Activated naive CD8-positive, alpha-beta T cell treated with anti-CD3 and anti-CD28 coated beads, Interleukin-2, amount 50 U/mL, for 24 hours (primary cell): ENCODE results near the gene YBX2.
A peak's percentile ranks its signal among the peaks of the same experiment; 100 is the strongest.

ENCODE experiments used
- ATAC-seq: fragments of 150-1000 bp; cut with Tn5 transposase; one replicate; pipeline ENCODE4 v1.10.0; 2021
- DNase-seq: peaks from one replicate; pipeline ENCODE4 v3.0.0; 2021
- H3K27ac Mint-ChIP-seq: one replicate; pipeline ENCODE4 v1.8.0; 2021; ENCODE audit warnings: mild to moderate bottlenecking, mixed read lengths
- H3K27me3 Mint-ChIP-seq: one replicate; pipeline ENCODE4 v1.8.0; 2021; ENCODE audit warnings: mixed read lengths
- H3K36me3 Mint-ChIP-seq: one replicate; pipeline ENCODE4 v1.8.0; 2021; ENCODE audit warnings: low read depth, mixed read lengths
- H3K4me1 Mint-ChIP-seq: one replicate; pipeline ENCODE4 v1.8.0; 2021; ENCODE audit warnings: mixed read lengths
- H3K4me3 Mint-ChIP-seq: one replicate; pipeline ENCODE4 v1.8.0; 2021; ENCODE audit warnings: mild to moderate bottlenecking, moderate library complexity, mixed read lengths
- H3K9me3 Mint-ChIP-seq: one replicate; pipeline ENCODE4 v1.8.0; 2021; ENCODE audit warnings: mixed read lengths

Gene YBX2

DNA sequence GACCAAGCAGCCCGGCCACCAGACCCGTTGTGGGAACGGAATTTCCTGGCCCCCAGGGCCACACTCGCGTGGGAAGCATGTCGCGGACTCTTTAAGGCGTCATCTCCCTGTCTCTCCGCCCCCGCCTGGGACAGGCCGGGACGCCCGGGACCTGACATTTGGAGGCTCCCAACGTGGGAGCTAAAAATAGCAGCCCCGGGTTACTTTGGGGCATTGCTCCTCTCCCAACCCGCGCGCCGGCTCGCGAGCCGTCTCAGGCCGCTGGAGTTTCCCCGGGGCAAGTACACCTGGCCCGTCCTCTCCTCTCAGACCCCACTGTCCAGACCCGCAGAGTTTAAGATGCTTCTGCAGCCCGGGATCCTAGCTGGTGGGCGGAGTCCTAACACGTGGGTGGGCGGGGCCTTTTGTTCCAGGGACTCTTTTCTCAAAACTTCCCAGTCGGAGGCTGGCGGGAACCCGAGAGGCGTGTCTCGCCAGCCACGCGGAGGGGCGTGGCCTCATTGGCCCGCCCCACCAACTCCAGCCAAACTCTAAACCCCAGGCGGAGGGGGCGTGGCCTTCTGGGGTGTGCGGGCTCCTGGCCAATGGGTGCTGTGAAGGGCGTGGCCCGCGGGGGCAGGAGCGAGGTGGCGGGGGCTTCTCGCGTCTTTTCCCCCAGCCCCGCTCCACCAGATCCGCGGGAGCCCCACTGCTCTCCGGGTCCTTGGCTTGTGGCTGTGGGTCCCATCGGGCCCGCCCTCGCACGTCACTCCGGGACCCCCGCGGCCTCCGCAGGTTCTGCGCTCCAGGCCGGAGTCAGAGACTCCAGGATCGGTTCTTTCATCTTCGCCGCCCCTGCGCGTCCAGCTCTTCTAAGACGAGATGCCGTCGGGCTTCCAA, 13.1 kb downstream of the YBX2 start, which contains the start of gene SLC2A4:
TSS of gene SLC2A4 (plus strand) at position 645 of the 879 bp plus-strand sequence. CDS start at position 862, 217 bp downstream.
- DNase-seq (peak; percentile 94), ATAC-seq (peak; percentile 64)
- peaks cover 17% of the 10 kb centered on the region for H3K27me3 Mint-ChIP-seq
- peak within 1 kb of the TSS; percentile 67 for H3K27ac Mint-ChIP-seq
- peaks cover 18% of the 10 kb centered on the region for H3K4me1 Mint-ChIP-seq
- H3K36me3 Mint-ChIP-seq = no peaks in the 10 kb centered on the region
- no peaks in the 10 kb centered on the region for H3K9me3 Mint-ChIP-seq
- peak within 1 kb of the TSS; percentile 73 for H3K4me3 Mint-ChIP-seq

DNA sequence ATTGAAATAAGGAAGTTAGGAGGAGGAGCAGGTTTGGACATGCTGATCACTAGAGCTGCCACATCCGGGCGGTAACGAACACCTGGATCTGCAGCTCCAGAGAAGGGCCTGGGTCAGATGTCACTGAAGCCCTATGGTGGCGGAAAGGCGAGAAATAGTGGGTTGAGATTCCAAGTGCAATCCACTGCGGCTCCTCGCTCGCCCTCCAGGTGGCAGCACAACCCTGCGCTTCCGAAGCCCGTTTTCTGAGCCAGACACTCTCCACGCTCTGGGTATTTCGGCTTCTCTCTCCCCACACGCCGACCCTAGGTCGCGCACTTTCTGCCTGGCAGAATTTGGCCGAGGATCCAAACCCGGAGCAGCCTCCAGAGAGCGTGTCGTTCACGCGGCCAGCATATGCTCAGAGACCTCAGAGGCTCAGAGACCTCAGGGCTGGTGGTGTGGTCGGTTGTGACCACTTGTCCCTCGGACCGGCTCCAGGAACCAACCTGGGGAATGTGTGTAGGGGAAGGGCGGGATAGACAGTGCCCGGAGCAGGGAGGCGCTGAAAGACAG, 13.8 kb downstream of the YBX2 start:
- Mint-ChIP-seq H3K4me3 (peak overlapping the region; percentile 73), H3K27me3 (peaks cover 17% of the 10 kb centered on the region), H3K9me3 (no peaks in the 10 kb centered on the region), H3K4me1 (peaks cover 18% of the 10 kb centered on the region), H3K27ac (peak overlapping the region; percentile 57), H3K36me3 (no peaks in the 10 kb centered on the region)
- ATAC-seq (peak; percentile 86), DNase-seq (peak; percentile 90)

DNA sequence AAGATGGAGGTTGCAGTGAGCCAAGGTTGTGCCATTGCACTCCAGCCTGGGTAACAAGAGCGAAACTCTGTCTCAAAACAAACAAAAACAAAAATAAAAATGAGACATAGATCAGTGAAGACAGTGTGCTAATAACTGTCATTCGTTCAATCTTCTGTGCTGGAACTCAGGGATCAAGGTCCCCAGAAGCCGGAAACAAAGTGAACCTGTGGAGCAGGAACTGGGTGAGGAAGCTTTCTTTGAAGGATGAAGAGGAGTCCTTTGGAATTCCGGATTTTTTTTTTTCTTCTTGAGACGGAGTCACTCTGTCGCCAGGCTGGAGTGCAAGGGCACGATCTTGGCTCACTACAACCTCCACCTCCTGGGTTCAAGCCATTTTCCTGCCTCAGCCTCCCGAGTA, 15.0 kb downstream of the YBX2 start:
- Mint-ChIP-seq H3K9me3 (no peaks in the 10 kb centered on the region), H3K36me3 (no peaks in the 10 kb centered on the region), H3K4me3 (no peak overlapping the region), H3K27me3 (peaks cover 17% of the 10 kb centered on the region), H3K27ac (no peak overlapping the region), H3K4me1 (peaks cover 18% of the 10 kb centered on the region)
- no peak for DNase-seq
- no peak for ATAC-seq

DNA sequence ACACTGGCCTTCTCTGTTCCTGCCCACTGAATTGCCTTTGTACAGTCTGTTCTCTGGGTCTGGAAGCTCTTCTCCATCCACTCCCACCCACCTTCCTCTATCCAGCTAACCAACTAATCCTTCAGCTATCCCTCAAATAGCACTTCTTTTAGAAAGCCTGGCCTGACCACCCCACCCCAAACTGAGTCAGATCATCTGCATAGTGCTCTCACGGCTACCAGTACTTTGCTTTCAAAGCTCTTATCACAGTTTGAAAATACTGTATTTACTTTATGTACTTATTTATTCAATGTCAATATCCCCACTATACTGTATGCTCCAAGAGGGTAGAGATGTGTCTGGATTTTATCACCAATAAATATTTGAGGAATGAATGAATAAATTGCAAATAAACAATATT, 27.7 kb downstream of the YBX2 start:
- Mint-ChIP-seq H3K9me3 (no peaks in the 10 kb centered on the region), H3K27ac (no peak overlapping the region), H3K36me3 (no peaks in the 10 kb centered on the region), H3K4me1 (peaks cover 25% of the 10 kb centered on the region), H3K4me3 (no peak overlapping the region), H3K27me3 (peaks cover 21% of the 10 kb centered on the region)
- no peak for DNase-seq
- no peak for ATAC-seq

DNA sequence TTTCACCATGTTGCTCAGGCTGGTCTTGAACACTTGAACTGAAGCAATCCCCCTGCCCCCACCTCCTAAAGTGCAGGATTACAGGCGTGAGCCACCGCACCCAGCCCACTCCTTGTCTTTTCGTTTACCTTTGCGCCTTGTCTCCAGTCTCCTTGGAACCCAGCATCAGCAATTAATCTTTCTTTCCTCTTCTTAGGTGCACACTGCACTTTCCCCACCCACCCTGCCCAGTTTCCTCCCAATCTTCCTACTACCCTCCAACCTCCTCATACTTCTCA, 30.7 kb downstream of the YBX2 start:
- Mint-ChIP-seq H3K27me3 (peaks cover 21% of the 10 kb centered on the region), H3K4me3 (peak overlapping the region; percentile 19), H3K27ac (no peak overlapping the region), H3K9me3 (no peaks in the 10 kb centered on the region), H3K4me1 (peaks cover 36% of the 10 kb centered on the region), H3K36me3 (peaks cover 5% of the 10 kb centered on the region)
- DNase-seq (no peak), ATAC-seq (no peak)

DNA sequence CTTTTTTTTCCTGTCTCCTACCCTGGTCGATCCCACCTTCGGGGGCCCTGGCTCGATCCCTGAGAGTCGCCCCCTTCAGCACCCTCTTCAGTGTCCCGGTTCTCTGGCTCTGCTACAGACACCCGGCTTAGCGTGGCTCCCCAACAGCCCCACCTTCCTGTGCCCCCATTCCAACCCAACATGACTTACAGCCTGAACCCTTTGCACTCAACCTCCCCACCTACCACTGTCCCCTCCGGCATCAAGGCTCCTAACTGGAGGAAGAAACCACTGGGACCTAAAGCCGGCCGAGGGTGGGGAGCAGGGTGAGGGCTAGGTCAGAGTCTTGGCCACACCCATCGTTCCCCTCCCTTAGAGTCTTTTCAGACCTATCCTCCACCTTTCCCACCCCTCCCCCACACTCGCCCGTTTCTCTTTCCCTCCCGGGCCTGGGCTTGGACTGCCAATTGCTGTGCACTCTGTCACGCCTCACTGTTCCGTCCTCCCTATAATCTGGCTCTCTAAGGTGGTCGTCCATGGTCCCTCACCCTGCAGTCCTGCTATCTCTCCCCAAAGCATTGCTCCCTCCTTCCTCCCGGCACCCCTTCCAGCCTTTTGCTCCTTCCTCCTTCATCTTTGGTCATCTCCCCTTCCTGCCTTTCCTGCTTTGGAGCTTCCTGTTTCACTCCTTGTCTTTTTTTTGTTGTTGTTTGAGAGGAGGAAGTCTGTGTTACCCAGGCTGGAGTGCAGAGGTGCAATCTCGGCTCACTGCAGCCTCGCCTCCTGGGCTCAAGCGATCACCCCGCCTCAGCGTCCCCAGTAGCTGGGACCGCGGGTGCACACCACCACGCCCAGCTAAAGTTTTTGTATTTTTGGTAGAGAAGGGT, 31.3 kb downstream of the YBX2 start:
- Mint-ChIP-seq H3K27me3 (peaks cover 21% of the 10 kb centered on the region), H3K4me3 (peak overlapping the region; percentile 57), H3K27ac (peak overlapping the region; percentile 52), H3K36me3 (peaks cover 8% of the 10 kb centered on the region), H3K9me3 (no peaks in the 10 kb centered on the region), H3K4me1 (peaks cover 36% of the 10 kb centered on the region)
- DNase-seq (no peak), ATAC-seq (peak; percentile 15)

DNA sequence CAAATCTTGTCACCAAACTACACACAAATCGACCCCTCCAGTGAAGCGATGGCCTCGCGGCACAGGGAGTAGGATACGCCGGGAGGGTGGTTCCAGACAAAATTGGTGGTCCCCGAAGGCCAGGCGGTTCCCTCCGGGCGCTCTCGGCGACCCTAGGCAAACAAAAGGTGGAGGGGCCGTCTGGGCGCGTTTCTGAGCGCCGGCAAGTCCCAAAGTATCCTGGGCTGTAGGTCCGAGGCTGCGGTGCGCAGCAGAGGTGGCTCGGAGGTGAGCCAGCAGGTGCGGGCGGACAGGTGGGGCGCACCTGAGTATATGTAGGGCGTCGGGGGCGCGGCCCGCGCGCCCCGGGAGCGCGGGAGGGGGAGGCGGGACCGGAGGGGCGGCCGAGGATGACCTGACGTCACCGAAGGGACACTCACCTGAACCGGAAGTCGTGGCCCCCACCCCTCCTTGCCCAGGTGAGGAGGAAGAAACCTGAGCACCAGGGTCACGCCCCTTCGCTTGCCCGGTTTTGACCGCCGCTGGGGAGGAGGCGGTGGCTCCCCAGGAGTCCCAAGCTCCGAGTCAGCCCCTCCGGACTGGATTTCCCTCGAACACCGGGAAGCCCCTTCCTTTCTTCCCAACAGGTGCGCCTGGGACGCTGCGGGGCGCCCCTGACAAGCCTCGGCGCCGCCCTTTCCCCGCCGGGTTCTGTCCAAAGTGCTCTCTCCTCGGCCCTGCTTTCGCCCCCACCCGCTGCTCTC, 32.1 kb downstream of the YBX2 start, which contains the start of gene CLDN7:
TSS of gene CLDN7 (minus strand) at position 287 of the 743 bp plus-strand sequence. CDS start 435 bp downstream, outside the sequence.
- peak within 1 kb of the TSS; percentile 54 for H3K27ac Mint-ChIP-seq
- ATAC-seq (no peak), DNase-seq (no peak)
- H3K4me3 Mint-ChIP-seq = peak within 1 kb of the TSS; percentile 69
- peaks cover 8% of the 10 kb centered on the region for H3K36me3 Mint-ChIP-seq
- H3K9me3 Mint-ChIP-seq = no peaks in the 10 kb centered on the region
- H3K4me1 Mint-ChIP-seq = peaks cover 36% of the 10 kb centered on the region
- peaks cover 21% of the 10 kb centered on the region for H3K27me3 Mint-ChIP-seq

DNA sequence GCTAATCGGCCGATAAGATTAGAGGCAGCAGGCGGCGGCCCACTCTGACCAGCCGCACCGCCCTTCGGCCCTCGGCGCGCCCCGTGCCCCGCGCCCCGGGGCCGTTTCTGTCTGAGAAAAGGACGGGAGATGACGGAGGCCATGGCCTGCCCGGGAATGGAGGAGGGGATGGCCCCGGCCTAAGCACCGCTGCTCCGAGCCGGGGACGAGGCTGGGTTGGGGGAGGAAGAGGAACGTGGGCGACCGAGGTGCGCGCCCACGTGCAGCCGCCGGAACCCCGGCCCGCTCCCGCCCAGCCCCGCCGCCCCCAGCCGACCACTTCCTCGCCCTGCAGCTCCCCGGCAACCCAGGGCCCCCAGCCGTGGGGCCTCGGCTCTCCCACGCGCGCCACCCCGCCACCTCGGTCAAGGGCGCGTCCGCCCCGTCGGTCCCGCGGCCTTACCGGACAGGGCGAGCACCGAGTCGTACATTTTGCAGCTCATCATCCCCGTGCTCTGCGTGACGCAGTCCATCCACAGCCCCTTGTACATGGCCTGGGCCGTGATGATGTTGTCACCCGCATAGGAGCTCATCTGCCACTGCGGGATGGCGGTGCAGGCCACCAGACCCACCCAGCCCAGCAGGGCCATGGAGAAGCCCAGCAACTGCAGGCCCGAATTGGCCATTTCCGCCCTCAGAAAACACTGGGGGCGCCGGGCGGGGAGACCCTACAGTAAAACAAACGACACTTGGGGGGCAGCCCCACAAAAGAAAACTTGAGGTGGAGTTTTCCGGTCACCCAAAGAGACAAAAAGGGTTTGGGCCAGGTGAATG, 32.9 kb downstream of the YBX2 start:
- ATAC-seq (peak; percentile 37), DNase-seq (no peak)
- no peaks in the 10 kb centered on the region for H3K9me3 Mint-ChIP-seq
- H3K4me3 Mint-ChIP-seq = peak overlapping the region; percentile 69
- peaks cover 21% of the 10 kb centered on the region for H3K27me3 Mint-ChIP-seq
- peak overlapping the region; percentile 54 for H3K27ac Mint-ChIP-seq
- peaks cover 11% of the 10 kb centered on the region for H3K36me3 Mint-ChIP-seq
- peaks cover 34% of the 10 kb centered on the region for H3K4me1 Mint-ChIP-seq

DNA sequence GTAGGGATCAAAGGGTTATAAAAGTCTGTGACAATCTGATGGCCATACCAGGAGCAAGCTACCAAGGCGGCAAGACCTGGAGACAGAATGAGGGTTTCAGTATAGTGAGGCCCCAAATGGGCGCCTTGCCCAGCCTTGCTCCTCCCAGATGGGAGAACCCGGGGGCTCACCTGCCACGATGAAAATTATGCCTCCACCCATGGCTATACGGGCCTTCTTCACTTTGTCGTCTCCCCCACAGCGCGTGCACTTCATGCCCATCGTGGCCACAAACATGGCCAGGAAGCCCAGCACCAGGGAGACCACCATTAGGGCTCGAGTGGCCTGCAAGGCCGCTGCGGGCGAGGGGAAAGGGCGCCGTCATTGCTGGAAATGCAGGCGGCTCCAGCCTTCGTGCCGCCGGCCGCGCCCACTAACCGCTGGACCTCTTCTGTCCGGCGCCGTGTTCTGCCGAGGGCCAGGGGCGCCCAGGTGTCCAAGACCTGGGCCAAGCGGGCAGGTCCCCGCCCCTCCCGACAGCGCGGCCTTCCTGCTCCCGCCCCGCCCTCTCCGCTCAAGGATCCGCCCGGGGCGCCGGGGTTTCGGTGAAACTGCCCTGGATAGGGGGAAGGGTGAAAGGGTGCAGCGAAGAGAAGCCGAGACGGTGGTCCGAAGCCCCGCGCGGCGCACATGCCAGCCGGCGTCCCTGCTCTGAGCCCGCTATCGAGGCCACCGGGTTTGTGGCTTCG, 33.6 kb downstream of the YBX2 start:
- H3K4me1 Mint-ChIP-seq = peaks cover 34% of the 10 kb centered on the region
- peak; percentile 17 for ATAC-seq
- H3K36me3 Mint-ChIP-seq = peaks cover 13% of the 10 kb centered on the region
- H3K9me3 Mint-ChIP-seq = no peaks in the 10 kb centered on the region
- H3K27me3 Mint-ChIP-seq = peaks cover 21% of the 10 kb centered on the region
- peak overlapping the region; percentile 42 for H3K4me3 Mint-ChIP-seq
- DNase-seq = peak; percentile 45
- H3K27ac Mint-ChIP-seq = no peak overlapping the region

DNA sequence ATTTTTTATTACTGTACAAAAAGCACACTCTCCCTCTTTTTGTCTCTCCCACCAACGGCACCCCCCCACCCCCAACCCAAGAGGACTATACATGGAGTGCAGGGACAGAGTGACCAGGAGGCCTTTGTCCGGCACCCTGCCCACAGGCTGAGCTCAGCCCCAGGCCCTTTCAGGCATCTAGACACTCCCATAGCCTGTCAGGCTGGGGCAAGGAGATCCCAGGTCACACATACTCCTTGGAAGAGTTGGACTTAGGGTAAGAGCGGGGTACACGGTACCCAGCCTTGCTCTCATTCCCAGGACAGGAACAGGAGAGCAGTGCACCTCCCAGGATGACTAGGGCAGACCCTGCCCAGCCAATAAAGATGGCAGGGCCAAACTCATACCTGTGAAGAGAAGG, 34.3 kb downstream of the YBX2 start:
- no peak for DNase-seq
- H3K27ac Mint-ChIP-seq = no peak overlapping the region
- ATAC-seq = no peak
- no peaks in the 10 kb centered on the region for H3K9me3 Mint-ChIP-seq
- peaks cover 34% of the 10 kb centered on the region for H3K4me1 Mint-ChIP-seq
- H3K27me3 Mint-ChIP-seq = peaks cover 21% of the 10 kb centered on the region
- peaks cover 15% of the 10 kb centered on the region for H3K36me3 Mint-ChIP-seq
- peak overlapping the region; percentile 36 for H3K4me3 Mint-ChIP-seq

DNA sequence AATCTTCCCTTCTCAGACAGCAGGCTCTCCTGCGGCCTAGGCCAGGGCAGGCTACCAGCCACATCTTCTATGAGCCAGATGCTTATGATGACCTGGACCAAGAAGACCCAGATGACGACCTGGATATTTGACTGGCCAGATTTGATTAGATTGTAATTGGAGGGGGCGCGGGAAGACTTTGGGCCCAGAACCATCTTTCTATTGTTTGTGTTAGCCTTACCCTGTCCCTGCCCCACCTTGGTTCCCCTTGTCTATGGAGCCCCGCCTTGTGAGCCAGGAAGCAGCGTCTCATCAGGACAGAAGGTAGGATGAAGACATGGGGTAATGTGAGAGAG, 34.9 kb downstream of the YBX2 start:
- Mint-ChIP-seq H3K36me3 (peaks cover 21% of the 10 kb centered on the region), H3K9me3 (no peaks in the 10 kb centered on the region), H3K4me3 (no peak overlapping the region), H3K27ac (no peak overlapping the region), H3K27me3 (peaks cover 21% of the 10 kb centered on the region), H3K4me1 (peaks cover 38% of the 10 kb centered on the region)
- ATAC-seq (no peak), DNase-seq (no peak)

DNA sequence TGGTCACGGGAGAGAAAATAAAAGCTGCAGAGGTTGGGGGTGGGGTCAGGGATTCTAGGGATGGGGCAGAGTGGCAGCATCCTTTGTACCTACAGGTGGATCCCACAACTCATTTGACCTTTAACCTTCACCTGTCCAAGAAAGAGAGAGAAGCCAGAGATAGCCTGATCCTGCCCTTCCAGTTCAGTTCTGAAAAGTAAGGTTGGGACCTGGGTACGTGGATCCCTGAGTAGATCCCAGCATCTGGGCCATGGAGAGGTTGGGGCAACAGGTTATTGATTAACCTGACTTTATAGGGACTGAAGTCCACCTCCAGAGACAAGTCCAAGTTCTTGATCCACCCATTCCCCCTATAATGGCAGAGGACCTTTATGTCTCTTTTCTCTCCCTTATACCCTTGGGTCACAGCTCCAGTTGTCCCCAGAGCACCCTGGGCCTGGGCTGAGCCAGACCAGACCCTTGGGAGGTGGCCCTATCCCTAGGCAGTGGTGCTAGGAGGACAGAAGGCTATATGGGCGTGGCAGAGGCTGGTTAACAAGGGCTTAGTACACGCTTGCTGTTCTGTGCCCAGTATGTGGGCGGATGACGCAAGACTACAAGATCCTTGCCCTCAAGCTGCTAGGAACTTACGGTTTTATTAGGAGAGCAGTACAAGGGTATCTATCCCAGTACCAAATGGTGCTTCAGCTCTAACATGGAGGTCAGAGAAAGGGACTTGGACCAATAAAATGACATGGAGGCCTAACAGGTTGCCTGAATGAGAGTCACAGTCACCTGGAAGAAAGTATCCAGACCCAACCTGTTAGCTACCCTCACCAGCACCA, 35.5 kb downstream of the YBX2 start:
- peaks cover 26% of the 10 kb centered on the region for H3K36me3 Mint-ChIP-seq
- H3K27me3 Mint-ChIP-seq = peaks cover 19% of the 10 kb centered on the region
- no peak overlapping the region for H3K27ac Mint-ChIP-seq
- H3K9me3 Mint-ChIP-seq = no peaks in the 10 kb centered on the region
- no peak overlapping the region for H3K4me3 Mint-ChIP-seq
- H3K4me1 Mint-ChIP-seq = peaks cover 39% of the 10 kb centered on the region
- DNase-seq (peak; percentile 14), ATAC-seq (peak; percentile 21)
